Left renal pelvis (tissue), 4 donors: Measurements from ENCODE around the gene MEIOC. TPM values are rescaled to one million over a fixed set of nuclear protein-coding genes. Genes with fewer than 3 reads are reported as not detected.
A peak's percentile ranks its signal among the peaks of the same experiment; 100 is the strongest.
"Not testable (repeated sequence)": the region's sequence is repeated elsewhere in the genome, so short reads cannot be mapped to it uniquely, and the experiment has no call there.

Source experiments
- DNase-seq, 4 donors: peaks; one replicate each; pipeline ENCODE4 v3.0.0-alpha.2; 2013; ENCODE audit warnings: low read depth in 4 of 4, low spot score in 3 of 4
- polyA plus RNA-seq, 4 donors: library from polyadenylated mRNA; unstranded; fragments of 120-200 nt; gene quantifications; one replicate each; pipeline ENCODE4 v1.2.1, GENCODE V29; 2013; ENCODE audit not compliant: insufficient read length in 4 of 4

The MEIOC gene
- polyA plus RNA-seq, 4 donors: 1.00 to 2.9 (median 1.9) TPM

DNA sequence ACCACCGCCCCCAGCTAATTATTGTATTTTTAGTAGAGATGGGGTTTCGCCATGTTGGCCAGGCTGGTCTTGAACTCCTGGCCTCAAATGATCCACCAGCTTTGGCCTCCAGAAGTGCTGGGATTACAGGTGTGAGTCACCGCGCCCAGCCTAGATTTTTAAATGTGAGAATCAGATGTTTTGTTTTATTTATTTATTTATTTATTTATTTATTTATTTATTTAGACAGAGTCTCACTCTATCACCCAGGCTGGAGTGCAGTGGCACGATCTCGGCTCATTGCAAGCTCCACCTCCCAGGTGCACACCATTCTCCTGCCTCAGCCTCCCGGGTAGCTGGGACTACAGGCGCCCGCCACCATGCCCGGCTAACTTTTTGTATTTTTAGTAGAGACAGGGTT lies 44.0 kb downstream of the MEIOC start:
- DNase-seq: not testable (repeated sequence)

GRCh38 chr17:44707755-44708400 lies 51.6 kb downstream of the MEIOC start:
- no peak for DNase-seq

DNA sequence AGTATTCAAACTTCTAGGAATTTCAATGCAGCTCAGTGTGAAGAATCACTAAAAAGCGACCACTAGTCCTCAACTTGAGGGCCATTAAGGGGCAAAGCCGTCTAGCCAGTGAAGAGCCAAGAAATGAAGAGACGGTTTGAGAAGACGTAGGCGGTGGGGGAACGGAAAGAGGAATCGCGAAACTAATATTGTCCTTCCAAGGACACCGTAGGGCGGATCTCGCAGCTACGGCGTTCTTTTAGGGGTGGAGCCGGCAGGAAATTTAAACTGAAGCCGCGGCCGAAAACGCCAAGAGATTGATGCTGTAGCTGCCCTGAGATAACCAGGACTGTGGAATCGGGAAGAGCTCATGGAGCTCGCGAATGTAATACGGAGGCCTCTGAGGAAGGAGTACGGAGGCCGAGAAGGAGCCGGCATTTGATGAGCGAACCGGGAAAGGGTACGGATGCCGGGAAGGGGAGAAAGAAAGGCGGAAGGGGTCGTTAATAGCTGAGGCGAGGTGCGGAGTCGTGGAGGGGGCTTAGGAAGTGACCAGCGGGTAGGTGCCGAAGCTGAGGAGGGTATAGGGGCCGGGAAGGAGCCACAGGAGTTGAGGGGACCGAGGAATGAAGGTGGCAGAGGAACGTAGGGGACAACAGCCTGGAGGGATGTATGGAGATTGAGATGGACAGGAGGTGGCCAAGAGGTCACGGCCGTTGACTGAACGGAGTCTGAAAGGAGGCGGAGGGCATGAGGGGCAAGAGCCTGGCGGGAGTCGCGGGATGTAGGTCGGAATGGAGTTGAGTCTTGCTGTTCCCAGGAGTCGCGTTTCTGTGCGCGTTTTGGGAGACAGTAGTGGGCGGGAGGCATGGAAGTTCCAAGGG lies 52.4 kb downstream of the MEIOC start, which contains the start of gene DBF4B:
Gene DBF4B (plus strand): TSS at position 265 of the 863 bp plus-strand sequence. CDS start 156 bp downstream, at position 421.
- DNase-seq: peak; percentile 86 to 92 (median 88)

DNA sequence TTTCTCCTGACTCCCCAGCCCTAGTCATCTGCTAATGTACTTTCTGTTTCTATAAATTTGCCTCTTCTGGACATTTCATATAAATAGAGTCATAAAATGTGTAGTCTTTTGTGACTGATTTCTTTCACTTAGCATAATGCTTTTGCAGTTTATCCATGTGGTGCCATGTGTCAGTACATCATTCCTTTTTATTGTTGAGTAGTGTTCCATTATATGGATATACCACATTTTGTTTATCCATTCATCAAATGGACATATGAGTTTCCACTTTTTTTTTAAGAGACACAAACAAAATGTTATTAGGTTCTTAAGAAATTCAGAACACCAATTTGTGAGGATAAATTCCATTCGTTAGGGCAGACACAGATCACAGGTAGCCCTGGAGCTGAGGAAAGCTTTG lies 63.2 kb downstream of the MEIOC start:
- DNase-seq: no peak

GRCh38 chr17:44722254-44722653 lies 66.0 kb downstream of the MEIOC start:
- no peak for DNase-seq

Other genes starting within 250 kb of the MEIOC start
- gene GPATCH8, start 153.1 kb upstream of the MEIOC start, polyA plus RNA-seq: 10 to 100 TPM; 43.4 to 53.8 (median 47.0) TPM
- 10 to 100 TPM; 24.1 to 53.0 (median 34.0) TPM for gene FZD2, start 99.0 kb upstream of the MEIOC start, polyA plus RNA-seq
- 10 to 100 TPM; 21.4 to 37.5 (median 34.8) TPM for gene CCDC43, start 33.3 kb downstream of the MEIOC start, polyA plus RNA-seq
- 10 to 100 TPM in 2 of 4 donors, 1 to 10 TPM in 2; 7.8 to 21.8 (median 11.6) TPM for gene DBF4B, start 52.2 kb downstream of the MEIOC start, polyA plus RNA-seq
- gene ADAM11, start 102.5 kb downstream of the MEIOC start, polyA plus RNA-seq: 1 to 10 TPM; 1.6 to 5.3 (median 3.5) TPM
- gene GJC1, start 173.8 kb downstream of the MEIOC start, polyA plus RNA-seq: 10 to 100 TPM; 23.7 to 32.4 (median 25.0) TPM
- gene HIGD1B, start 191.4 kb downstream of the MEIOC start, polyA plus RNA-seq: 1 to 10 TPM; 1.1 to 2.1 (median 1.2) TPM
- gene EFTUD2, start 243.0 kb downstream of the MEIOC start, polyA plus RNA-seq: 100 to 1,000 TPM in 3 of 4 donors, 10 to 100 TPM in 1; 79.4 to 119 (median 110) TPM